Liver (tissue), 3 donors: Measurements from ENCODE around the gene KDM3B.

Source experiments
- CTCF ChIP-seq: fragments of 150-350 bp; IDR thresholded peaks from 2 replicates; pipeline ENCODE4 v1.5.1; 2017; ENCODE audit warnings: improper control_type of control experiment, low read depth, low read length; ENCODE audit not compliant: missing input control
- GABPA ChIP-seq, 2 donors: IDR thresholded peaks in 1 of 2; conservative IDR thresholded peaks in 1 of 2; 2 replicates each; pipeline ENCODE4 v1.6.1; 2016; ENCODE audit warnings: antibody characterized with exemption in 2 of 2, mild to moderate bottlenecking in 1 of 2, moderate library complexity in 1 of 2
- JUND ChIP-seq, 2 donors: IDR thresholded peaks; 2 replicates each; pipeline ENCODE4 v1.6.1; 2016; ENCODE audit warnings: antibody characterized with exemption in 2 of 2
- MAX ChIP-seq: IDR thresholded peaks from 2 replicates; pipeline ENCODE4 v1.6.1; 2016; ENCODE audit warnings: antibody characterized with exemption
- RAD21 ChIP-seq, 2 donors: IDR thresholded peaks; 2 replicates each; pipeline ENCODE4 v1.6.1; 2016; ENCODE audit warnings: antibody characterized with exemption in 2 of 2, mild to moderate bottlenecking in 2 of 2
- REST ChIP-seq: IDR thresholded peaks from 2 replicates; pipeline ENCODE4 v1.6.1; 2016; ENCODE audit warnings: antibody characterized with exemption, mild to moderate bottlenecking
- RXRA ChIP-seq, 2 donors: IDR thresholded peaks; 2 replicates each; pipeline ENCODE4 v1.6.1; 2017 to 2018; ENCODE audit warnings: antibody characterized with exemption in 2 of 2, mild to moderate bottlenecking in 1 of 2
- SP1 ChIP-seq: IDR thresholded peaks from 2 replicates; pipeline ENCODE4 v1.6.1; 2018; ENCODE audit warnings: antibody characterized with exemption, mild to moderate bottlenecking
- TAF1 ChIP-seq: conservative IDR thresholded peaks from 2 replicates; pipeline ENCODE4 v1.6.1; 2016; ENCODE audit warnings: antibody characterized with exemption, mild to moderate bottlenecking
- YY1 ChIP-seq: IDR thresholded peaks from 2 replicates; pipeline ENCODE4 v1.6.1; 2016; ENCODE audit warnings: antibody characterized with exemption, mild to moderate bottlenecking
- ZBTB33 ChIP-seq: IDR thresholded peaks from 2 replicates; pipeline ENCODE4 v1.6.1; 2016; ENCODE audit warnings: antibody characterized with exemption
- donor health status: healthy.
- donor health status: healthy.

GRCh38 chr5:138369261-138369660 lies 16.8 kb downstream of the KDM3B start:
- TF ChIP-seq SP1 (no peak), GABPA (IDR thresholded peaks at IDR 0.05 in 1 of 2, conservative IDR thresholded peaks at IDR 0.05 in 1 of 2) (no peak), CTCF (no peak), REST (no peak), TAF1 (no peak), RXRA (IDR thresholded peaks at IDR 0.05) (no peak), YY1 (no peak), ZBTB33 (no peak), MAX (no peak), RAD21 (IDR thresholded peaks at IDR 0.05) (no peak), JUND (IDR thresholded peaks at IDR 0.05) (no peak)
